HT1080 (cell line): ENCODE data around the gene CAVIN2. TPM values are rescaled to one million over a fixed set of nuclear protein-coding genes. Genes with fewer than 3 reads are reported as not detected.

ENCODE experiments used
- DNase-seq: peaks from one replicate; pipeline ENCODE4 v3.0.0-alpha.2; 2015; ENCODE audit warnings: low read depth
- polyA plus RNA-seq, 2 experiments: library from polyadenylated mRNA; depleted of rRNA; stranded (reverse); fragments of >200 nt; gene quantifications; 2 replicates each; pipeline ENCODE4 v1.2.3, GENCODE V29; 2015
- total RNA-seq: library from RNA; depleted of rRNA; stranded (reverse); fragments of >200 nt; shearing (Covaris generic); gene quantifications from 2 replicates; pipeline ENCODE4 v1.2.3, GENCODE V29; 2014; rRNA removed

Gene CAVIN2, protein sequence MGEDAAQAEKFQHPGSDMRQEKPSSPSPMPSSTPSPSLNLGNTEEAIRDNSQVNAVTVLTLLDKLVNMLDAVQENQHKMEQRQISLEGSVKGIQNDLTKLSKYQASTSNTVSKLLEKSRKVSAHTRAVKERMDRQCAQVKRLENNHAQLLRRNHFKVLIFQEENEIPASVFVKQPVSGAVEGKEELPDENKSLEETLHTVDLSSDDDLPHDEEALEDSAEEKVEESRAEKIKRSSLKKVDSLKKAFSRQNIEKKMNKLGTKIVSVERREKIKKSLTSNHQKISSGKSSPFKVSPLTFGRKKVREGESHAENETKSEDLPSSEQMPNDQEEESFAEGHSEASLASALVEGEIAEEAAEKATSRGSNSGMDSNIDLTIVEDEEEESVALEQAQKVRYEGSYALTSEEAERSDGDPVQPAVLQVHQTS
- 0.03 TPM in 1 of 2 replicates, not detected in the other for total RNA-seq
- polyA plus RNA-seq (2015; cell fraction: cytosol; rRNA removed): 0.03 TPM in 1 of 2 replicates, not detected in the other
- polyA plus RNA-seq (2015; cell fraction: nucleus; rRNA removed): 0.03 and 0.05 TPM in 2 replicates

DNA sequence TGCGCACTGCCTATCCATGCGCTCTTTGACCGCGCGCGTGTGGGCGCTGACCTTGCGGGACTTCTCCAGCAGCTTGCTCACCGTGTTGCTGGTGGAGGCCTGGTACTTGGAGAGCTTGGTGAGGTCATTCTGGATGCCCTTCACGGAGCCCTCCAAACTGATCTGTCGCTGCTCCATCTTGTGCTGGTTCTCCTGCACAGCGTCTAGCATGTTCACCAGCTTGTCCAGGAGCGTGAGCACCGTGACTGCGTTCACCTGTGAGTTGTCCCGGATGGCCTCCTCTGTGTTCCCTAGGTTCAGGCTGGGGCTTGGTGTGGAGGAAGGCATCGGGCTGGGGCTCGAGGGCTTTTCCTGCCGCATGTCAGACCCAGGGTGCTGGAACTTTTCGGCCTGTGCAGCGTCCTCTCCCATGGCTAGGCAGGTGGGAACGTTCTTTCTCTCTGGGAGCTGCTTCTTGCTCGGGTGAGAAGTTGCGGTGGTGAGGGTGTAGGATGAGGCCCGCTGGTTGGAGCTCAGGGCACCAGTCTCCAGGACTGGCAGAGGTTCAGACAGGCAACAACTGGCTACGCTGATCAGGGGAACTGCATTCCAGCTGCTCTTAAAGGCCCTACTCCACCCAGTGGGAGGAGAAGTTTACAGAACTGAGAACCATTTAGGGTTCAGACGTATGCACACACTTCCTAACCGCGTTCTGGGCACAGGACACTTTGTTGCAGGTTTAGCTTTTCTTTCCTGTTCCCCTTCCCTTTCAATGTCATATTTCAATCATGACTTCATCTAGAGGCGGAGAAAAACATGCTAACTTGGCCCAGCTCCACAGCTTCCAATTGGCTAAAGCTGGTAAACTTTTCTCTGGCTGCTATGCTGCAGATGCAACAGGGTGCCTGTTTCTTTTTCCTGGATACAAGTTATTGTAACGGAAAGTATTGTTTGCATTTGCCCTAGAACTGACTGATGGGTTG, at the start of gene CAVIN2:
TSS of gene CAVIN2 (minus strand) at position 574 of the 962 bp plus-strand sequence. CDS start at position 411, 163 bp downstream.
- peak; percentile 13 for DNase-seq

DNA sequence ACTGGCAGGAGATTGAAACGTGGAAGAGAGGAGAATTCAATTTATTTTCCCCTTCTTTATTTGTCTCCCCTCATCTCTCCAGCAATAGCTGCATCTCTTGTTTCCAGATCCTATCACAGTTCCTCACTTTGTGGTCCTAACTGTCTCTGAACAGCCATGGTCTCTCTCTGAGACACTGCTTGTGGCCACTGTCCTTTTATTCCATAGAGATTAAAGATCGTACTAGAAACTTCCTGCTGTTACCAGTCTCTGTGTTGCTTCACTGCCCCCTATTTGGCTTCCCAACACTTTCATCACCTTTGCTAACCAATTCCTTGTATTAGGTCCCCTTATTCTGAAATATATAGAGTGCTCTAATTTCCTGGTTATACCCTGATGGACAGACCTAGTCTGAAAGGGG, 48.9 kb upstream of the CAVIN2 start:
- no peak for DNase-seq

DNA sequence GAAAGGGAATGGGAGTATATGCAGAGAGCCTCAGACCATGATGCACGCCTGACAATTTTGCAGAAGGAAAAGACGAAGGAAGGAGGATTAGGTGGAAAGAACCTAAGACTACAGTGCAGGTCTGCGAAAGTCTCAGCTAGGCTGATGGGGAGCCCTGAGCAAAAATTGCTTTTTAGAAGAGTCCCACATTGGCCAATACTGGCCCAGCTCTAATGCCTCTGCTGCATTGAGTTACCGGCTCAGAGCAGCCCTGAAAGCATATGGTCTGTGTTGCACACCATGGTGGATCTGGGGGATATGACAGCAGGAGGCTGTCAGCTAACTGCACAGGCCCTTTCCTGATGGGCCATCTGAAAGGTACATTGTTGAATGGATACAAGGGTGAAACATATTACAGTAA, 48.3 kb upstream of the CAVIN2 start:
- DNase-seq: no peak

DNA sequence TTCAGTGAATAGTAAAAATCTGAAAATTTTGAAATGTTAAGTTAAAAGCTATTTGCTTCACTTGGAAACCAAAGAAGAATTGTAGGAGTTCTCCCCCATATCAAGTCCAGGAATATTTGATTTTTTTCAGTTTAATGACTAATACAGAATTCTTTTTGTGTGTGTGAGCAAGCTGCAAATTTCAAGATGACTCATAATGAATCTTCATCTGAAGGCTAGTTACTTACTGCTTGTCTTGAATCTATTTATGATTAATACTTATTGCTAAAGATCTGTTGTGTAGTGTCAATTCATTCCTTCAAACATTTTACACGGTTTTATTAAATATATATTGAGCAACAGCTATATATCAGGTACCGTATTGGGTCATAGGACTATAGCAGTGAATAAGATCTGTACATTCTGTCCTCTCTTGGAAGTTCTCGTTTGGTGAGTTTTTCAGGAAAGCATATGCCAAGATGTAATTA, 47.8 kb upstream of the CAVIN2 start:
- peak; percentile 89 for DNase-seq

DNA sequence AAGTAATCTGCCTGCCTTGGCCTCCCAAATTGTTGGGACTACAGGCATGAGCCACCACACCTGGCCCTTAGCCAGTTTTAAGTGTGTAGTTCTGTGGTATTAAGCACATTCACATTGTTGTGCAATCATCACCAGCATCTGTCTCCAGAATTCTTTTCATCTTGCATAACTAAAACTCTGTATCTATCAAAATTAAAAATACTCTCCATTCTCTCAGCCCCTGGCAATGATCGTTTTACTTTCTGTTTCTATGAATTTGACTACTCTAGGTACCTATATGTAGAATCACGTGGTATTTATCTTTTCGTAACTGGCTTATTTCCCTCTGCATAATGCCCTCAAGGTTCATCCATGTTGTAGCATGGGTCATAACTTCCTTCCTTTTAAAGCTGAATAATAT, 45.5 kb upstream of the CAVIN2 start:
- peak; percentile 47 for DNase-seq

DNA sequence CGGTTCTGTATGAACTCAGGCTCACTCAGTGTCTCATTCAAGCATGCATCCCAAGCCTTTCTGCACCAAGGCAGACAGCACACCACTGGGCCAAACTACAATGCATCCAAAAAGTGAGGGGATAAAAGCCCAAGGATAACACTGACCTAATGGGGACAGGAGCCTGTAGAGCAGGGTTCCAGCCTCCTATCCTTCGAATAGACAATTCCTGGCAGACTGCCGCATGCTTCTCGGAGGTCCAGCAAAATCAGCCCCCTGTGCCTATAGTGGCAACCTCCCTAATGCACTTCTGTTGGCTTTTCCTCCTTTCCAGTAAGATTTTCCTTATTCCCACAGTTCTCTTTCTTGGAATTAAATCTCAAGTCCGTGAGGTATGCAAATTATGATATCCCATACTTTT, 44.8 kb upstream of the CAVIN2 start:
- no peak for DNase-seq

DNA sequence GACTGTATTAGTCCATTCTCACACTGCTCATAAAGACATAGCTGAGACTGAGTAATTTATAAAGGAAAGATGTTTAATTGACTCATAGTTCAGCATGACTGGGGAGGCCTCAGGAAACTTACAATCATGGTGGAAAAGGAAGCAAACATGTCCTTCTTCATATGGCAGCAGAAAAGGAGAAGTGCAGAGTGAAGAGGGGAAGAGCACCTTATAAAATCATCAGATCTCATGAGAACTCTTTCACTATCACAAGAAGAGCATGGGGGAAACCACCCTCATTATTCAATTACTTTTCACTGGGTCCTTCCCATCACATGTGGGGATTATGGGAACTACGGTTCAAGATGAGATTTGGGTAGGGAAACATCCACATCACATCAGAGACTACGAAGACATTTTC, 43.0 kb upstream of the CAVIN2 start:
- no peak for DNase-seq

DNA sequence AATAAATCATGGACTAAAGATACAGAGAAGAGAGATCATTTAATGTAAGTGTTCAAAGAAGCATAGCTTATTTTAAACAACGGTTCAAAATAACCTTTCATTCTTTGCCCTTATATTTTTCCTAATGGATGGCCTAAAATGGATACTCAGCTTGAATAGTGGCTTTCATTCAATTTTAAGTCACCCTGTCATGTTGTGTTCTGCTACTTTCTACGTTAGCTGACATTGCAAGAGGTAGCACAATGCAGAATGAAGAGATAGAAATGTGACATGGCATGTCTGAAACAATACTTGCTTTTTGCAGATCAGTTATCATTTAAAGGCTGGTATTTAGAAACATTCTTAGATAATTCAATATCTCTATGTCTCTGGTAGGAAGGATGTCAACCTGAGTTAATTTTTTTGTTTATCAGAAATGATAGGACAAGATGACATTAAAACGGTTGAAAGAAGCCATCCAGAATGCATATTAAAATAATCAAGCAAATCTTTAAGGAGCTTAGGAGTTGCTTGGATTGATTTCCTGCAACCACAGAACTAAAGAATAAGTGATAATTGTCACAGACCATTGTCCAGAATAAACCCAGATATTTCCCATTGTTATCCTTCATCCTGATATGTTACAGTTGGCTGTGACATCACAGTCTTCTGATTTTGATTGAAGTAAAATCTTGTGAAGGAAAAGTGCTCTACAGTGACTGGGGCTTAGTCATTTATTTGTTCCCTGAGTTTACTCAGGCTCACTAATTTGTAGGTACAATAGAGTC, 41.7 kb upstream of the CAVIN2 start:
- no peak for DNase-seq

DNA sequence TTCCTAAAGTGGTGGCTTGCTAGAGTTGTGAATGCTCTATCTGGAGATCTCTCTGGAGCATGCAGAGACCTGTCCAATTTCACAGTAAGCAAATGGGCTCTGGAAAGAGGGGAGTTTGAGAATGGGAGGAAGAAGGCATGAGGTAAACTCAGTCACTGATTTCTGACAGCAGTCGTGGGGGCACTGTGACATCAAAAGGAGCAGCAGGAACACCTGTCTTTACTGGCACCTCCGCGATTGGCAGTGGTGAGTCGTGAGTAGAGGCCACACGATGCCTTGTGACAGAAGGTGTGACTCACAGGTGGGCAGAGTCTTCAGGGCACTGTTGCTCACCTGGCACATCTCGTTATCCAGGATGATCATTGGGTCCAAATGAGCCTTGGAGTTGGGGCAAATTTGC, 38.8 kb upstream of the CAVIN2 start:
- DNase-seq: no peak

DNA sequence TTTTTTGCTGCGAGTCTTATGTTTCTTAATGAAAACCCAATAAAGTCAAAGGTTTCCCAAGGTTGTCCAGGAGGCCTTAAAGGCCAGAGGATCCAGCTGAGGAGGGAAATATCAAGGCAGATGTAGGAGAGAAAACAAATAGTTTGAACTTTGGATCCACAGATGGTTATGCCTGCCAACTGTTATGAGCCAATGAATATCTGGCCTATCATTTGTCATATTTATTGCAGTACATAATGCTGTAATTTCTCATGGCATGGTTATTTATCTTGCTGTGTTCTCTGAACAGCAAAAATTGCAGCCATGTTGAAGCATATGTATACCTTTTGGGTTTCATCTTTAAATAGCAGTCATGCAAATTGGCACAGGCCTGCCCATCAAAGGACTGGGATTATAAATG, 38.2 kb upstream of the CAVIN2 start:
- DNase-seq: no peak

DNA sequence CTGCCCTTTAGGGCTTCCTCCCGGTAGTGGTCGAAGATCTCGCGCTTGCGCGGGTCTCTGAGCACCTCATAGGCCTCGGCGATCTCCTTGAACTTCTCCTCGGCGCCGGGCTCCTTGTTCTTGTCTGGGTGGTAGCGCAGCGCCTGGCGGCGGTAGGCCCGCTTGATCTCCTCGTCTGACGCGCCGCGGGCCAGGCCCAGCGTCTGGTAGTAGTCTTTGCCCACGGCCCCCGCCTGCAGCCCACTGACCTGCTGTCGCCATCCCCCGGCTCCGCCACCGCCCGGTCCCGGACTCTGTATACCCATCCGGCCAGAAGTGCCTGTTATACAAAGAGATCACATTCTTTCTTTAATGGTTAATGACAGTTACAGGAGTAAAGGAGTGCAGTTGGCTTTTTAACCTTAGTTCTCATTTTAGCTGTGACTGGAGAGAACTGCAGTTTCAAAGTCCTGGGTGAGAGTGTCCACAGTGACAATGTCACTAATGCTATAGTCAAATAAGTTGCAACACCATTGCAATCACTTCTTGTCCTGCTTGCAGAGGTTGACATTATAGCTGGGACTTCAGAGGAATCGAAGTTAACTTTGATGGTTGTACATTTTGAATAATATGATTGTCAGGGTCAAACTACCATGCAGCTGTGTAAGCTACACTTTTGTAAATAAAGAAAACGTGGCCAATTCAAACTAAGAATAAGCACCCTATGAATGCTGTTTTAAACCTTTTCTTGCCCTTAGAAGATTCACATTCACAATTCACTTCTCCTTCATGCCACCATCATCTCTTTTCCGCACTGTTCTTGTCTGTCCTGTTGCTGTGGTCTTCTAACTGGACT, 35.3 kb upstream of the CAVIN2 start:
- no peak for DNase-seq

DNA sequence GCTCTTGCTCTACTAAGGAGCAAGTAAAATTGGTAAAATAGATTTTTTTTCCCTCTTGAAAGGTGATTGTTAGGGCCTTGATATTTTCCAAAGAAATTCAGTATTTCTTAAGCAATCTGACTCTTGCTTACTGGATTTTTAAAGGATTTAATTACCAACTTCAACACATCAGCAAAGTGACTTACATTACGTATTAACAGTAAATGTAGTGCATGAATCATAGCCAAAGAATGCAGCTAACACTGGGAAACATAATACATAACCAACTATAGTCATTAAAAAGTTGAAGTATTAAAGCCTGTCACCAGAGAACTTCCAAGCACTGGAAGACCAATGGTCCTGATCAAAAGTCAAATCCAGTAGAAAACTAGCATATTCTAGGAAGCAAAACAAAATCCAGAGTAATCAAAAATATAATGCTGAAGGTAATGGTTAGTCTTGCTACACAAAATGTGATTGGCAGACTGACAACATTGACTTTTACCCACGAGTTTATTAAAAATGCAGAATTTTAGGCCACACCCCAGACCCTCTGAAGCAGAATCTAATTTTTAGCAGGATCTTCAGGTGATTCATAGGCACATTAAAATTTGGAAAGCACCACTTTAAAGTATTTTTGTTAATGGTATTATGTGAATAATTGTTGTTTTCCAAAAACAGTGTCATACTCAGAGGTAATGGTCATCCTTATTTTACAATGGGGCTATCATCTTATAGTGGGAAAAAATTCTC, 31.8 kb upstream of the CAVIN2 start:
- peak; percentile 81 for DNase-seq

DNA sequence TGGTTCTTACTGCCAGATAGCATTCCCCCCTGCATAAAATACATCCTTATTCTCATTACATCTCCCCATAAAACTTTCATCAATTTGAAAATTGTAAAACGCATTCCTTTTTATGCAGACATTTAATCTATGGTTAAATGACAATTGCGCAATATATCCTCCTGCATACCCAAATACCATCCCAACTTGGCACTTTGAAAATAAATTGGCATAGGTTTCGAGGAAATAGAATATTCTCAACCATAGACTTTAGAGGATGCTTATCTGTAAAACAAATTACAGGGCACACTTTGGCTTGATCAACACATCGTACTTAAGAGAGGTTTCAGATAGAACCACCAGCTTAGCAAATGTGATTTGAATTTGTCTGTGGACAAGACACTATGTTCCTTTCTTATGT, 31.0 kb upstream of the CAVIN2 start:
- DNase-seq: no peak

DNA sequence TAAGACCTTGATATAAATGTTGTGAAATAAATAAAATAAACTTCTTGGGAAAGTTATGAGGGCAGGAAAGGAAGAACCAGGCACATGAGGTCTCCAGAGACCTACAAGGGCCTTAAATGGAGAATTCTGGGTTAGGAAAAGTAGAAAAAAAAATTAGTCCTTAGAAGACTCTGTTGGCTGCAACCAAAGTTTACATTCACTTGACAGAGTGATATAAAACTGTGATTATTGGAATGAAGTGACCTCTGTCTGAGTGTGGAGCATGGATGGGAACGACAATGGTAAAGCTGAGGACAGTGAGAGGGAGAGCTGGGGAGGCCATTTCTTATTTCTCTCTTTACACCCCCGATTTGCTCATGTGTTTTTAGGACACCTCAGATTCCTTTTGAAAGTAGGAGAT, 29.0 kb upstream of the CAVIN2 start:
- no peak for DNase-seq

DNA sequence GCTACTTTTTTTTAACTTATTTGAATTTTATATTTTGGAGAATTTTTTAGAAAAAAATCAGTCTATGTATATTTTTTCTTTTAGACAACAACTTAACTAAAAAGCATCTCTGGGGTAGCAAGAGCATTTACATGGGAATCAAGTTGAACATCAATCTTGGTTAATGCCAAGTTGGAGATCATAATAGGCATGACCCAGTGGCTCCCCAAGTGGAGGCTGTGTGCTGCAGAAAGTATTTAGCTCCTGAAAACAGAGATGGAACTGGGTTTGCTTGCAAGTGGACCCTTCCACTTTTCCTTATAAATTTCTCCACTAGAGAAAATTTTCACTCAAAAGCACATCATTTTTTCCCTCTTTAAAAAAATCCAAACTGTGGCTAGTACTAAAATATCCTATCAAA, 23.9 kb upstream of the CAVIN2 start:
- DNase-seq: no peak

DNA sequence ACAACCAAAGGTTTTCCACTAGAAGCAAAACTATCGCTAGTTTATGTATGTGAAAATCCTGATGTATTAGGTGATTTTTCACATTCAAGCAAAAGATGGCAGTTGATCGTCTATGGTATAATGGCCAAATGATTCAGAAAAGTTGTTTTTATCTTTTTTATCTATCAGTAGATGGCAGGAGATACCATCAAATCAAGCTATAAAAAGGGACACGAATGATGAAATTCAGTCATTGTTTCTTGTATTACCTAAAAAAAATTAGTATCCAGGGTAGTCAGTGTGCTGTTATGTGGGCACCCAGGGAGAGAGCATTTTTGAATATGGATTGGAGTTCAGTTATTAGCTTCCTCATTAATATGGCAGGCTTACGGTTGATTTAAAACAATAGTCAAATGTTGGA, 22.9 kb upstream of the CAVIN2 start:
- no peak for DNase-seq

DNA sequence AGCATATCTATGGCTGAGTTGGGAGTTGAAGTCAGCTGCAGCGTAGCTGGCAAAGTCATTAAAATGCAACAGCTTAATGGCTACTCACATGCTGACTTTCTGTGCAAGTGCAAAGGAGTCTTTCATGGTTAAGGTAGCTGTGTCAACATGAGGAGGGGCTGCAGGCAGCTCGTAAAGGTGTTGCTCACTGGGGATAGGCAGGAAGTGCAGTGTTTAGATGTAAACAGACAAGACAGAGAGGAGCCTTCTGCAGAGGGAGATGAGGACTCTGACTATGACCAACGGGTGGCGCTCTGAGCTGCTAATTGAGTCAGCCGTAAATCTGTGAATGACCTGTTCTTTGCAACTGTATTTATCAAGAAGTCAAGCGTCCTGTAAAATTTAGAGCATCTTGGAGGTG, 22.3 kb upstream of the CAVIN2 start:
- no peak for DNase-seq

DNA sequence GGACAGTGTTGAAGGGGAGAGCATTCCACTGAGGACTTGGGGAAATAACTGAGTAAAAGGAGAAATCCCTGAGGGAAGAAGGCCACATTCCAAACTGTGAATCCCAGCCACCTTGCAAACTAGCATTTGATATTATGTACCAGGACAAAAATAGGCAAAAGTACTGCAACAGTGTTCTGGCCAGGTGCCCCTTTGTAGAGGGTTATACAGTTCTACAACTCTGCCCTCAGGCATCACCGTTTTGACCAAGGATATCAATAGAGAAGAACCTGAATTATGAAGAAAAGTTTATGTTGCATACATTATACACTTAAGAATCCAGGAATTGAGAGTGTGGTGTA, 20.6 kb upstream of the CAVIN2 start:
- no peak for DNase-seq

DNA sequence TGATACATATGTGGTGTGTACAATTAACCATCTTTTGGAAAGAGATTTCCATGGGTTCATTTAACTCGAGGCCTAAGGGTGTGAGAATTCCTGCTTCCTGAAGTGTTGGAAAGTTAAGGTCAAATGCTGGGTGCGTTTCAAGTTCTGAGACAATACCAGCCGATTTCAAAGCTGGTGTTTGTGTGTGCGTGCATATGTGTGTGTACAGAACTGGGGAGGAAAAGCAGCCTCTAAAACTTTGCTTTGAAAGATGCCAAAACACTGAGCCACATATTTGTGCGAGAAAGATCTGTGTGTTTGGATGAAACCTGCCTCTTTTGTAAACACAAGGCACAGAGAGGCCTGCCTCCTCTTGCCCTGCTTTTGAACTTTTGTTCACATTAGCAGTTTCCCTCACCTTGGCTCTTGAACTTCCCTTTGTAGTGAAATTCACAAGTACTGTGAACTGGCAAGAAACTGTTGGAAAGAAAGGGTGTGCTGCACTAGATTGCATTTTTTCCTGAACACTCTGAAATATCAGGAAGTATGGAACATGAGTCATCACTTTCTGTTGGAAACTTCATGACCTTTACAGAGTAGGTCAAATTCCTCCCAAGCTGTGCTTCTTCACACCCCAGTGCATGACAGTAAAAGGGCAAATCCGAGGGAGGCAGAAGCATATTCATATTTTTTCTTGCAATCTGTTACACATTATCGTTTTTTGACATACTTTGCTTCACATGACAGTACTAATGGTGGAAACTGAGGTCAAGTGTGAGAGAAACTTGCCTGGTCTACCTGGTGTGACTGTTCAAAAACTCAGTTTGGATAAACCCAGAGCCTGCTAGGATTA, 20.0 kb upstream of the CAVIN2 start:
- peak; percentile 94 for DNase-seq
